ENCODE data around the gene RBM47.
"Not testable (repeated sequence)": the region's sequence is repeated elsewhere in the genome, so short reads cannot be mapped to it uniquely, and the experiment has no call there.

RBM47 gene

GRCh38 chr4:40475609-40476008, 154.1 kb downstream of the RBM47 start:
- no peak overlapping the region for H3K4me3 ChIP-seq (ENCODE audit: low read length)
- DNase-seq (ENCODE audit: low read depth, low spot score), result no peak

- DNase-seq (ENCODE audit: low read depth, low spot score), result no peak
- no peak overlapping the region for H3K4me3 ChIP-seq (ENCODE audit: low read length)
Observed at GRCh38 chr4:40473578-40474388, 155.9 kb downstream of the RBM47 start.

- no peak overlapping the region for H3K4me3 ChIP-seq (ENCODE audit: low read length)
- no peak for DNase-seq (ENCODE audit: low read depth, low spot score)
Observed at GRCh38 chr4:40471923-40472322, 157.7 kb downstream of the RBM47 start.

GRCh38 chr4:40466789-40467188, 162.9 kb downstream of the RBM47 start:
- no peak for DNase-seq (ENCODE audit: low read depth, low spot score)
- no peak overlapping the region for H3K4me3 ChIP-seq (ENCODE audit: low read length)

GRCh38 chr4:40462326-40462725, 167.3 kb downstream of the RBM47 start:
- no peak for DNase-seq (ENCODE audit: low read depth, low spot score)

GRCh38 chr4:40461879-40462278, 167.8 kb downstream of the RBM47 start:
- no peak overlapping the region for H3K4me3 ChIP-seq (ENCODE audit: low read length)
- DNase-seq (ENCODE audit: low read depth, low spot score), result no peak

More at GRCh38 chr4:40462326-40462725, 167.3 kb downstream of the RBM47 start:
- no peak overlapping the region for H3K4me3 ChIP-seq (ENCODE audit: low read length)

- no peak overlapping the region for H3K4me3 ChIP-seq (ENCODE audit: low read length)
Observed at GRCh38 chr4:40461062-40461461, 168.6 kb downstream of the RBM47 start.

GRCh38 chr4:40458683-40459082, 171.0 kb downstream of the RBM47 start:
- H3K4me3 ChIP-seq (ENCODE audit: low read length), result no peak overlapping the region
- no peak for DNase-seq (ENCODE audit: low read depth, low spot score)

More at GRCh38 chr4:40461062-40461461, 168.6 kb downstream of the RBM47 start:
- DNase-seq (ENCODE audit: low read depth, low spot score), result no peak

GRCh38 chr4:40458109-40458508, 171.6 kb downstream of the RBM47 start:
- DNase-seq (ENCODE audit: low read depth, low spot score), result no peak
- no peak overlapping the region for H3K4me3 ChIP-seq (ENCODE audit: low read length)

GRCh38 chr4:40455340-40455902, 174.2 kb downstream of the RBM47 start:
- H3K4me3 ChIP-seq (ENCODE audit: low read length), result no peak overlapping the region
- no peak for DNase-seq (ENCODE audit: low read depth, low spot score)

- no peak for DNase-seq (ENCODE audit: low read depth, low spot score)
- no peak overlapping the region for H3K4me3 ChIP-seq (ENCODE audit: low read length)
Observed at GRCh38 chr4:40454816-40455215, 174.8 kb downstream of the RBM47 start.

- no peak overlapping the region for H3K4me3 ChIP-seq (ENCODE audit: low read length)
- no peak for DNase-seq (ENCODE audit: low read depth, low spot score)
Observed at GRCh38 chr4:40453912-40454311, 175.8 kb downstream of the RBM47 start.

GRCh38 chr4:40448875-40449274, 180.8 kb downstream of the RBM47 start:
- no peak for DNase-seq (ENCODE audit: low read depth, low spot score)
- H3K4me3 ChIP-seq (ENCODE audit: low read length), result no peak overlapping the region

- no peak for DNase-seq (ENCODE audit: low read depth, low spot score)
- H3K4me3 ChIP-seq (ENCODE audit: low read length), result no peak overlapping the region
Observed at GRCh38 chr4:40446839-40447238, 182.8 kb downstream of the RBM47 start.

- H3K4me3 ChIP-seq (ENCODE audit: low read length); DNase-seq (ENCODE audit: low read depth, low spot score): not testable (repeated sequence)
Observed at GRCh38 chr4:40446261-40446750, 183.4 kb downstream of the RBM47 start.

GRCh38 chr4:40445671-40446070, 184.0 kb downstream of the RBM47 start:
- no peak for DNase-seq (ENCODE audit: low read depth, low spot score)
- H3K4me3 ChIP-seq (ENCODE audit: low read length), result no peak overlapping the region

- no peak for DNase-seq (ENCODE audit: low read depth, low spot score)
- H3K4me3 ChIP-seq (ENCODE audit: low read length), result no peak overlapping the region
Observed at GRCh38 chr4:40441430-40441829, 188.2 kb downstream of the RBM47 start.

- DNase-seq (ENCODE audit: low read depth, low spot score), result no peak
- no peak overlapping the region for H3K4me3 ChIP-seq (ENCODE audit: low read length)
Observed at GRCh38 chr4:40439519-40439918, 190.1 kb downstream of the RBM47 start.

GRCh38 chr4:40438384-40439026, 191.2 kb downstream of the RBM47 start:
- H3K4me3 ChIP-seq (ENCODE audit: low read length), result no peak overlapping the region
- no peak for DNase-seq (ENCODE audit: low read depth, low spot score)

- H3K4me3 ChIP-seq (ENCODE audit: low read length), result no peak overlapping the region
- no peak for DNase-seq (ENCODE audit: low read depth, low spot score)
Observed at GRCh38 chr4:40437741-40438383, 191.8 kb downstream of the RBM47 start.
